LNCaP clone FGC (cell line): Measurements from ENCODE around the gene CKMT2.

Experiments
- DNase-seq: peaks from one replicate; pipeline ENCODE4 v3.0.0-alpha.2; 2011; ENCODE audit warnings: low read depth
- H3K4me3 ChIP-seq: 2 replicates; pipeline ENCODE4 v1.5.1; 2011; ENCODE audit warnings: mild to moderate bottlenecking, low read depth, low read length, control low read depth
- CTCF ChIP-seq: IDR thresholded peaks from 2 replicates; pipeline ENCODE4 v1.5.1; 2012; ENCODE audit warnings: mild to moderate bottlenecking; ENCODE audit not compliant: control insufficient read depth, insufficient read depth; ENCODE audit errors: extremely low read depth

The CKMT2 gene

DNA sequence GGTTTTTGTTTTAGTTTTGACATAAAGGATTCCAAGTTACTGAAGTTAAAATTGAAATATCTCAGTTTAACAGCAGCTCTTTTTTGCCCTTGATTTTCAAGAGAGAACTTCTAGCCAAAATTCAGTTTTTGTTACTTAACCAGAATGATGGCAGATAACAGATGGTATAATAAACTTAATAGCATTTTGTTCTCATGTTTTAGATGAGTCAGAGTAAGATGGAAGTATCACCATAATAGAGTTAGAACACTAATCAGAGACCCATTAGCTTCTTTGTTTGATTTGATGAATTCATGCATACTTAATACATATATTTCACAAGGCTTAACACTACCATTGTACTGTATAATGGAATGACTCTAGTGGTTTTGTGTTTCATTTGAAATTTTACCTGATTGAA lies 80.2 kb downstream of the CKMT2 start:
- no peak for TF ChIP-seq CTCF
- DNase-seq: no peak
- H3K4me3 ChIP-seq: no peak overlapping the region

DNA sequence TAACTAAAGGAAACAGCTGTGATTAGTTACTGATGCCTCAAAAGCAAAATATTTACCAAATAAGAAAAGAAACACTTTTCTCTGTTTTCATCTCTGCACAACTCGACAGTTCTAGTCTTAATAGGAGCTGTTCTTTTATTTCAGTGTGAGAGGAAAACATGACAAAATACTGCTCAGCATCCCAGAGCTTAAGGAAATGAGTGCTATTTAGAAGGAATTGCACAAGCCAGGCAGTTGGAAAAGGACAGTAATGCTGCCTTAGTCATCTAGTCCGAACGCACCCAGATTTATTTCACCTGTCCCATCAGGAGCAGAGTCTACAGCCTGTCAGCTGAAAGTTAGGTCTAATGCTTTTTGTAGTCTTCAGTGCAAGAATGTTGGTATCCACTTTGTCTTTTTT lies 80.6 kb downstream of the CKMT2 start:
- H3K4me3 ChIP-seq: no peak overlapping the region
- no peak for DNase-seq
- no peak for TF ChIP-seq CTCF

DNA sequence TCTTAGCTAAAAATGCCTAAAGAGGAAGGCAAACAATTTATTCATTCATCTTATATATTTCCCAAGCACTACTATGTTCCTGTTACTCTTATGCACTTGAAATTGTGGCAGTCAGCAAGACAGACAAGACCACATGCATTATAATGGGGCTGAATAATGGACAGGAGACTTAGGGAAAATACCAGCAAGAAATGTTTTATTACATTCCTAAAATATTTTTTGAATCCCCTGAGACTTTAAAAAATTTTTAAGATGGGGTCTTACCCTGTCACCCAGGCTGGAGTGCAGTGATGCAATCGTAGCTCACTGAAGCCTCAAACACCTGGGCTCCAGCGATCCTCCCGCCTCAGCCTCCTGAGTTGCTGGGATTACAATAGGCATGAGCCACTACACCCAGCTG lies 81.5 kb downstream of the CKMT2 start:
- H3K4me3 ChIP-seq: no peak overlapping the region
- TF ChIP-seq CTCF: no peak
- DNase-seq: no peak

DNA sequence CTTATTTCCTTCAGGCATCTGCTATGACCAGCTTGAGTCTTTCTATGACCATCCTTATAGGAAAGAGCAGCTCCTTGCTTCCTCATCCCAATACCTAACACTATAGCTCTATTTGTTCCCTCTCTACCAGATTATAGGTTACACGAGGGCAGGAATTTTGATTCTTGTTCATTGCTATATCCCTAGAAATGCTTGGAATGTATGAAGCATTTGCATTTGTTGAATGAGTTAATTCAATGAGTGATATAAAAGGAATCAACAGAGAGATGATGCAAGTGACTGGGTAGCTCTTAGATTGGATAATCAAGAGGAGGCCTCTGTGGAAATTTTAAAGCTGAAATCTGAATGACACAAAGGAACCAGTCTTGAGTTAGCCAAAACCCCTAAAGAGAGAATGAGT lies 82.2 kb downstream of the CKMT2 start:
- no peak for DNase-seq
- no peak overlapping the region for H3K4me3 ChIP-seq
- TF ChIP-seq CTCF: no peak

DNA sequence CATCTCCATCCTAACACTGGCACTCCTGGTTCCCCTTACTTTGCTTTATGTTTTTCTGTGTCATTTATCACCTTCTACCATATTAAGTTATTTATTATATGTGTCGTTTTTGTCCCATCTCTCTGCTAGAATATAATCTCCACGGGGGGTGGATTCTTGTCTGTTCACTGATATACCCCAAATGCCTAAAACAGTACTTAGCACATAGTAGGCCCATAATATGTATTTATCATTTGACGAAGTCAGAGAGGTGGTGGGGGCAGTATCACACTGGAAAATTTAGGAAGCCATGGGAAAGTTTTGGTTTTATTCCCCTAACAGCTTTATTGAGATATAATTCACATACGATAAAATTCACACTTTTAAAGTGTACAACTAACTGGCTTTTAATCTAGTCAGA lies 82.7 kb downstream of the CKMT2 start:
- no peak overlapping the region for H3K4me3 ChIP-seq
- no peak for TF ChIP-seq CTCF
- DNase-seq: no peak
